HG02870 (cell line): ENCODE measurements around the gene AFMID.
A peak's percentile ranks its signal among the peaks of the same experiment; 100 is the strongest.
"Not testable (repeated sequence)": the region's sequence is repeated elsewhere in the genome, so short reads cannot be mapped to it uniquely, and the experiment has no call there.

Experiments used
- ATAC-seq: cut with Tn5 transposase; IDR thresholded peaks from one replicate; pipeline ENCODE4 v1.9.1; 2021; ENCODE audit warnings: mild to moderate bottlenecking, moderate library complexity; ENCODE audit not compliant: unreplicated experiment

Gene AFMID

GRCh38 chr17:78186692-78187595 is at the start of gene AFMID, which contains the start of gene TK1:
Gene AFMID, plus strand, starts transcription at chr17:78187362. Its CDS starts 9 bp downstream, at chr17:78187371.
Gene TK1, minus strand, starts transcription at chr17:78187052. Its CDS starts 58 bp downstream, at chr17:78186994.
- ATAC-seq, result peak; percentile 93

GRCh38 chr17:78137392-78138203 is 49.6 kb upstream of the AFMID start:
- no peak for ATAC-seq

GRCh38 chr17:78138204-78139060 is 48.7 kb upstream of the AFMID start:
- no peak for ATAC-seq

- ATAC-seq, result not testable (repeated sequence)
Measured at GRCh38 chr17:78139861-78140168, 47.3 kb upstream of the AFMID start.

- ATAC-seq, result peak; percentile 85
Measured at GRCh38 chr17:78140169-78141051, 46.8 kb upstream of the AFMID start.

- ATAC-seq, result no peak
Measured at GRCh38 chr17:78141437-78142118, 45.6 kb upstream of the AFMID start.

GRCh38 chr17:78142119-78142861 is 44.9 kb upstream of the AFMID start:
- ATAC-seq, result no peak

- ATAC-seq, result no peak
Measured at GRCh38 chr17:78143214-78144146, 43.7 kb upstream of the AFMID start.

- no peak for ATAC-seq
Measured at GRCh38 chr17:78144147-78144719, 42.9 kb upstream of the AFMID start.

GRCh38 chr17:78144736-78145641 is 42.2 kb upstream of the AFMID start:
- ATAC-seq, result no peak

- no peak for ATAC-seq
Measured at GRCh38 chr17:78146471-78146869, 40.7 kb upstream of the AFMID start.

- ATAC-seq, result no peak
Measured at GRCh38 chr17:78146881-78147280, 40.3 kb upstream of the AFMID start.

- ATAC-seq, result peak; percentile 54
Measured at GRCh38 chr17:78147315-78147998, 39.7 kb upstream of the AFMID start.

GRCh38 chr17:78148286-78149016 is 38.7 kb upstream of the AFMID start:
- ATAC-seq, result no peak

- no peak for ATAC-seq
Measured at GRCh38 chr17:78151514-78152008, 35.6 kb upstream of the AFMID start.
